Mucosa of rectum (tissue), 2 donors: ENCODE results near the gene IDS.

Experiments
- H3K27ac ChIP-seq, 2 donors: one replicate each; pipeline ENCODE4 v1.7.0; 2013; ENCODE audit warnings: inconsistent platforms in 2 of 2, low read depth in 2 of 2, low read length in 2 of 2
- H3K27me3 ChIP-seq, 2 donors: one replicate each; pipeline ENCODE4 v1.7.0; 2013; ENCODE audit warnings: low read length in 2 of 2; ENCODE audit not compliant: control insufficient read depth in 2 of 2, insufficient read depth in 2 of 2
- H3K36me3 ChIP-seq, 2 donors: one replicate each; pipeline ENCODE4 v1.7.0; 2013; ENCODE audit warnings: low read length in 2 of 2; ENCODE audit not compliant: control insufficient read depth in 2 of 2, insufficient read depth in 2 of 2
- H3K4me1 ChIP-seq, 2 donors: one replicate each; pipeline ENCODE4 v1.7.0; 2013; ENCODE audit warnings: low read length in 2 of 2, mild to moderate bottlenecking in 1 of 2; ENCODE audit not compliant: control insufficient read depth in 2 of 2, insufficient read depth in 2 of 2
- H3K4me3 ChIP-seq, 2 donors: one replicate each; pipeline ENCODE4 v1.7.0; 2013; ENCODE audit warnings: low read length in 2 of 2
- H3K9ac ChIP-seq, 2 donors: one replicate each; pipeline ENCODE4 v1.7.0; 2013; ENCODE audit warnings: low read length in 2 of 2, low read depth in 1 of 2, mild to moderate bottlenecking in 1 of 2
- H3K9me3 ChIP-seq, 2 donors: one replicate each; pipeline ENCODE4 v1.7.0; 2013; ENCODE audit warnings: low read length in 2 of 2; ENCODE audit not compliant: control insufficient read depth in 2 of 2
- donor health status: healthy.
- donor health status: Normal muscosa, but diverticular disease.

The IDS gene

DNA sequence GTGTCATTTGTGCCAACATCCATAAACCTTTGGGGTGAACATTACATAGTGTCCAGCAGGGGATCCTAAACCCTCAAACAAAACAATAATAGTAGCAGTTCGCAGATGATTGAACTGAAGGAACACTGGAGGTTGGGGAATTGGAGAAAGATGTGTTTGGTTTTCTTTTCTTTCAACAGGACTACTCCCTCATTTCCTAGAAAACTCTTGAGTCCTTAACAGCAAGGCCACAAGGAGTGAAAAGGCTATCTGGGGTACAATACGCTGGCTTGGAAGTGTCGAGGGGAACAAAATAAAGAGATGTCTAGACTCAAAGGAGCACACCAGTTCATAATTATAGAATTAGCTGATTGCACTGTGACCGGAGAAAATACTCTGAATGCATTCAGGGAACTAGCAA is 72.1 kb downstream of the IDS start:
- H3K9me3 ChIP-seq, result no peaks in the 10 kb centered on the region
- H3K4me1 ChIP-seq, result no peaks in the 10 kb centered on the region
- no peaks in the 10 kb centered on the region for H3K36me3 ChIP-seq
- H3K27ac ChIP-seq, result no peak overlapping the region
- H3K9ac ChIP-seq, result no peak overlapping the region
- no peak overlapping the region for H3K4me3 ChIP-seq
- H3K27me3 ChIP-seq, result no peaks in the 10 kb centered on the region
